GM19463 (cell line): ENCODE data around the gene C2CD4C.
"Not testable (repeated sequence)": the region's sequence is repeated elsewhere in the genome, so short reads cannot be mapped to it uniquely, and the experiment has no call there.

Experiments used
- ATAC-seq: cut with Tn5 transposase; IDR thresholded peaks from one replicate; pipeline ENCODE4 v1.9.1; 2021; ENCODE audit warnings: mild to moderate bottlenecking, moderate library complexity; ENCODE audit not compliant: unreplicated experiment

The C2CD4C gene

DNA sequence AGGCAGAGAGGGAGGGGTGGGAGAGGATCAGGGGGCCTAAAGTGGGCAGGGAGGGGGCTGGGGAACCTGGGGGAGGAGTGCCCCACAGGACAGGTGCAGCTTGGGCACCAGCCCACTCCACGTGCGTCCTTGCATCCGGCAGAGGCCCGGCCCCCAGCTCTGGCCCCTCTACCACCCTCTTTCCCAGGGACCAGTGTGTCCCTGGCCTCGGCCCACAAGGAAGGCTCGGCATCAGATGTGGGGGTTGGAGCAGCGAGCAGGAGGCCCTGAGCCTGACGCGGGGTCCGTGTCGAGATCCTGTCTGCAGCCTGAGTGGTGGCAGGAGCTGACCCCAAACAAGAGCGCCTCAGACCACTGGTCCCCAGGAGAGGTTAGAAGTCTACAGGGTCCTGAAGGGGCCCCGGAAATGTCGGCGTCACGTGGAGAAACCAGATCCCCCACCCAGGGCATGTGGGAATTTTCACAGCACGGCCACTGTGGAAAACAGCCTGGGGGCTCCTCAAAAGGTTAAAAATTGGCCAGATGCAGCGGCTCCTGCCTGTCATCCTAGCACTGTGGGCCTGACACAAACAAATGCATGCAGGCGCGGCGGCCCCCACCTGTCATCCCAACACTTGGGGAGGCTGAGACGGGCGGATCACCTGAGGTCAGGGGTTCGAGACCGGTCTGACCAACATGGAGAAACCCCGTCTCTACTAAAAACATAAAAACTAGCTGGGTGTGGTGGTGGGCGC lies 30.4 kb upstream of the C2CD4C start:
- ATAC-seq: no peak

DNA sequence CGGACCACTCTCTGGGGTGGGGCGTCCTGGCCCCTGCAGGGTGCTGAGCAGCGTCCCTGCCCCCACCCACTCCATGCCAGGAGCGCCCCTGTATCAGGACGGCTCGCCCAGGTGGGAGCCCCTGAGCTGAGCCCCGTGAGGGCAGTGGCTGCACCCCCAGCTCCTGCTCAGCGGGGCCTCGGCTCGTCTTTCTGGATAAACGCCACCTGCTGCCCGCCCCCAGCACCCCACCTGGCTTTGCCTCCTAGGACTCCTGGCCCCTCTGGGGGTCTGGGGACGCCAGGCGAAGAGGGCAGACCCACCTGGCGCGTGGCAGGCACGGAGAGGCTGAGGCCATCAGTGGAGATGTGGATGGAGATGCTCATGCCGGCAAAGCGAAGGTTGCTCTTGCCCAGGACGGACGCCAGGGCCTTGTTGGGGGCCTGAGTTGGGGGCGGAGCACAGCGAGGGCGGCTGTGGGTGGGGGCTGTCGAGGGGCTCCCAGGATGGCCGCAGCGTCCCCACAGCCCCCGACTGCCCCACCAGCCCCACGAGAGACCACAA lies 29.5 kb upstream of the C2CD4C start:
- no peak for ATAC-seq

DNA sequence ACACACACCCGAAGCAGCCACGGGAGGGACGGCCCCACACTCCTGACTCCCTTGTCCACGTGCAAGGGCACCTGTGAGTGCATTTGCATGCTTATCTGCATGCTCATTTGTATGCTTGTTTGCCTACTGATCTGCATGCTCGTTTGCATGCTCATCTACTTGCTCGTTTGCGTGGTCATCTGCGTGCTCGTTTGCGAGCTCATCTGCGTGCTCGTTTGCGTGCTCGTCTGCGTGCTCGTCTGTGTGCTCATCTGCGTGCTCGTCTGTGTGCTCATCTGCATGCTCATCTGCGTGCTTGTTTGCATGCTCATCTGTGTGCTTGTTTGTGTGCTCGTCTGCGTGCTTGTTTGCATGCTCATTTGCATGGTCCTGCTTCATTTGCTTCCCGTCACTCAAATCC lies 28.1 kb upstream of the C2CD4C start:
- no peak for ATAC-seq

DNA sequence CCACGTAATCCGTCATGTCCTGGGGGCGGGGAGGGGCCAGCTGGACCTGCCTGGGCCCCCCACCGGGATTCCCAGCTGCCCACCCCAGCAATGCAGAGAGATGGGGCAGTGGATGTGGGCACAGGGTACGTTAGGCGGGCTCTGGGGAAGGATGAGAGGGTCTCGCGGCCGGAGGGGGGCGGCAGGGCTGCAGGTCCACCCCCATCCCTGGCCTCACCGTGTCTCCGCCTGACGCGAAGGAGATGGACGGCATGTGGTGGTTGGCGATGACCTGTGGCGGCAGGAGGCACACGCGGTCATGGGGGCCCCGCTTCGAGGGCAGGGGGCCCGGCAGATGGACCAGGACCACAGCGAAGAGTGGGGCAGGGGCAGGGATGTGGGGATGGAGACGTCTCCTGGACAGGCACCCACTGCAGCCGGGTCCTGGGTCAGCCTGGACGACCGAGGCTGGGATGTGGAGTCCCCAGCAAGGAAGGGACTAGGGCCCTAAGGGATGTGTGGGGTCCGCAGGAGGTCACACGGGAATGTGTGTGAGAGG lies 27.5 kb upstream of the C2CD4C start:
- no peak for ATAC-seq

DNA sequence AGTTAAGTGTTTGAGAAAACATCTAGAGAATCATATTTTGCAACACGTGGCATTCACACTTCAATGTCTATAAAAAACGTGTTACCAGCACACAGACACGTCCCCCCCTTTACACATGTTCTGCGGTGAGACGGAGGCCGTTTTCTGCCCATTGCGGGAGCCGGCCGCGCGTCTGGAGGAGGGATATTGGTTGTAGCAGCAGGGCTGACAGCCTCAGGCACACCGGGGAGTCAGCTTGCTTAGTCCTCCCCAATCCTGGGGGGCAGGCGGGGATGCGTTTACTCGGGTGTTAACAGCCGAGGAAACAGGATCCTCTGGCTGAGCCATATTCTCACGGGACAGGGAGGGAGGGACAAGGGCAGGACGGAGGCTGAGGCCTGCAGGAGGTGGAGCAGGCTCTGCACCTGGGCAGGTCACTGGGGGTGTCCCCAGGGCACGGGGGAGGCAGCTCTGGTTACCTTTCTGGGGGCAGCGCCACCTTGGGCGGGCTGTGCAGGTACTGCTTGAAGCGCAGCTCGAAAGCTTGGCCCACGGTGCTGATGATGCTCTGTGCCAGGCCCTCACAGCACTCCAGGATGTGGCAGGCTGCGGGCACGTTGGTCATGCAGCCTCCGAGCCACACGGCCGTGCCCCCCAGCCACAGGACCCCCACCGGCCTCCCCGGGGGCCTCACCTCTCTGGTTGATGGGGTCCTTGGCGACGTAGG lies 26.9 kb upstream of the C2CD4C start:
- ATAC-seq: no peak

DNA sequence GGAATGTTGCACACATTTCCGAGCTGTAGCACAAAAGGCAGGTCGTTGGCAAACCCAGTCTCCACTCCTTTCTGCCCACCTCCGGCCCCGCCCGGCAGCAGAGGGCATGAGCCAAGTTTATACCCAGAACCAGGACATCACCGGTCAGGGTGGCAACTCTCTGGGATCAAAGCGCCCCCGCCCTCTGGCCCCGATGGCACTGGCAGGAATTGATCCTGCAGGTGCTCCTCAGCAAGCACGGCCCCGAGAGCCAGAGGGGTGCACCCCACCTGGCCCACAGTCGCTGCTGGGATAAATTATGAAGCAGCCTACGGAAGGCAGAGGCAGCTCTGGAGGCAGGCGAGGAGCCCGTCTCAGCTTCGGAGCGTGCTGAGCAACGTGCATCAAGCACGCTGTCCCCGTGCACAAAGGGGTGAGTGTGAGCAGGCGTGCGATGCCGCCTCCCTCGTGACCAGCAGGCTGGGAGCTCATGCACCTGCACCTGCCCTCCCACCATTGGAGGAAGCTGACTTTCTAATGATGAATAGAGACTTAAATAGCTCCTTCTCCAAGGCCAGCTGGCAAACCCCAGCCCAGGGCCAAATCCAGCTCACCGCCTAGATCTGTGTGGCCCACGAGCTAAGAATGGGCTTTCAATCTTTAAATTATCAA lies 26.2 kb upstream of the C2CD4C start:
- ATAC-seq: no peak

DNA sequence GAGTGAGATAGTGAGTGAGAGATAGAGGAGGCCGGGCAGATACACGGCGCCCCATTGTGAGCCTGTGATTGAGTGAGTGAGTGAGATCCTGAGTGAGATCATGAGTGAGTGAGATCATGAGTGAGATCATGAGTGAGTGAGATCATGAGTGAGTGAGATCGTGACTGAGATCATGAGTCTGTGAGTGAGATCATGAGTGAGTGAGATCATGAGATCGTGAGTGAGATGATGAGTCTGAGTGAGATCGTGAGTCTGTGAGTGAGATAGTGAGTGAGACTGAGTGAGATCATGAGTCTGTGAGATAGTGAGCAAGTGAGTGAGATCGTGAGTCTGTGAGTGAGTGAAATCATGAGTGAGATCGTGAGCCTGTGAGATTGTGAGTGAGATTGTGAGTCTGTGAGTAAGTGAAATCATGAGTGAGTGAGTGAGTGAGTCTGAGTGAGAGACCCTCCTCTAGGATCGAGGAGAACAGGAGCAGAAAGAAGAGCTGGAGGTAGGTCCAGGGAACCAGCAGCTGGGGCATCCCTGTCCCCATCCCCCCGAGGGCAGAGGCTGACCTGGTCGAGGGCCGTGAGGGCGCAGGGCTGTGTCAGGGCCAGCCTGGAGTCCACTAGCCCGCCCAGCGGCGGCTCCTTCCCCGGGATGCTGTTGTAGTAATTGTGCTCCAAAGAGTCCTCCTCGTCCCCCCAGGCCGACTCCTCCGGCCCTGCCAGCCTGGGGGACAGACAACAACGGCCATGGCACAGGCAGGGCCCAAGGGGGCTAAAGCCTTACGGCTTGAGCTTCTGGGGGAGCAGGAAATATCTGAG lies 25.4 kb upstream of the C2CD4C start:
- no peak for ATAC-seq

DNA sequence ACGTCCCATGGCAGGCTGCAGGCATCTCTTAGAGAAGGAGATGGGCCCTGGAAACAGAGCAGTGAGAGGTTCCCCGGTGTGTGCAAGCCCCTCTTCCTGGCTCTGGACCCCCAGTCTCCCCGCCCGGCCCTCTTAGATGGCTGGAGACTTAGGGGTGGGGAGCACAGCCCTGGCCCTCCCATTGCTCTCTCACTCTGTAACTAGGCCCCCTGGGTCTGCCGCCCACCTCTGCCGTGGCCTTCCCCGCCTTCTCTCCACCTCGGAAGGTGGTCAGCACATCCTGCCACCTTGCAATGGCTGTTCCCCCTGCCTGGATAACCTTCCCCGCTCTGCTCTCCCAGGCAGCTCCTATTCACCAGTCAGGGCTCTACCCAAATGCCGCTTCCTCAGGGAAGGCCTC lies 21.8 kb upstream of the C2CD4C start:
- no peak for ATAC-seq

DNA sequence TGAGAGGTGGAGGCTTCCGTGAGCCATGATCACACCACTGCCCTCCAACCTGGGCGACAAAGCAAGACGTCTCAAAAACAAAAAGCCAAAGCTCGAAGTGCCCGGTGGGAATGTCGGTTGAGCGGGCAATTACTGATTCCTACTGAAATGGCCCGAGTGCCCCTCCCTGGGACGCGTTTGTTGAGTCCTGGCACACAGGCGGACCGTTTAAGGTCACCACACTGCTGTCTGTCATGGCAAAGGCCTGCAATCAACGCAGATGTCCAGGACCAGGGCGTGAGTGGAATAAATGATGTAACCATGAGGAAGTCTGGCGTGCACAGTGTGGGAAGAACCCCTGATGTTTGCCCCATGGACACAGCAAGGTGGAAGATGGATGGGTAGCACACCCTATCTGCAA lies 19.2 kb upstream of the C2CD4C start:
- ATAC-seq: no peak

DNA sequence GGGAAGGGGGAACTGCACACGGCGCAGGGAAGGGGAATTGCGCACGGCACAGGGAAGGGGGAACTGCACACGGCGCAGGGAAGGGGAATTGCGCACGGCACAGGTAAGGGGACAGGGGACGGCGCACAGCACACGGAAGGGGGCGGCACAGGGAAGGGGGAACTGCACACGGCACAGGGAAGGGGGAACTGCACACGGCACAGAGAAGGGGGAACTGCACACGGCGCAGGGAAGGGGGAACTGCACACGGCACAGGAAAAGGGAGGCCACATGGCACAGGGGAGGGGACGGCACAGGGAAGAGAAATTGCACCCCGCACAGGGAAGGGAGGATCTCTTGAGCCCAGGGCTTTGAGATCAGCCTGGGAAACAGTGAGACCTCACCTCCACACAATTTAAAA lies 18.7 kb upstream of the C2CD4C start:
- ATAC-seq: not testable (repeated sequence)

DNA sequence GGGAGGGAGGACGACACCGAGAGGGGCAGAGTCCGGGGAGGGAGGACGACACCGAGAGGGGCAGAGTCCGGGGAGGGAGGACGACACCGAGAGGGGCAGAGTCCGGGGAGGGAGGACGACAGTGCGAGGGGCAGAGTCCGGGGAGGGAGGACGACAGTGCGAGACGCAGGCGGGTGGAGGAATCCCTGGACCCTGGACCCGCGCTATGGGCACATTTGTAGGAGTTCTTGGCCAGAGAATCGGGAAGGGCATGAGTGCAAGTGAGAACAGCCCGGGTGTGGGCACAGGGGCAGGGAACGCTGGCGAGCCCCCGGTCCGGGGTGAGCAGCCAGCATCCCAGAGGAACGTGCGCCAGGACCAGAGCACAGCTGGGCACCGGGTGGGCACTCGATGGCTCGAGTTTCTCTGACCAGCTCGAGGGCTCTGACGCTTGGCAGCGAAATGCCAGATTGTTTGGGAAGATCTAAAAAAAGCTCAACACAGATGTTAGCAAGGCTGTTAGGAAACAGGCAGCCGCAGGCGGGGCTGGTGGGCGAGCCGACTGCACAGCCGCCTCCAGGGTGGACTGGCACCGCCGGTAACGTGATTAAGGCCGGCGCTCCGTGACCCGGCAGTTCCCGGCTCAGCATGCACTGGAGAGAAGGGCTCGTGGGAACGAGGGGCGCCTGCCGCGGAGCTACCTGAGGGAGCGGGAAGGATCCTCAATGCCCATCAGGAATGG lies 17.9 kb upstream of the C2CD4C start:
- no peak for ATAC-seq

DNA sequence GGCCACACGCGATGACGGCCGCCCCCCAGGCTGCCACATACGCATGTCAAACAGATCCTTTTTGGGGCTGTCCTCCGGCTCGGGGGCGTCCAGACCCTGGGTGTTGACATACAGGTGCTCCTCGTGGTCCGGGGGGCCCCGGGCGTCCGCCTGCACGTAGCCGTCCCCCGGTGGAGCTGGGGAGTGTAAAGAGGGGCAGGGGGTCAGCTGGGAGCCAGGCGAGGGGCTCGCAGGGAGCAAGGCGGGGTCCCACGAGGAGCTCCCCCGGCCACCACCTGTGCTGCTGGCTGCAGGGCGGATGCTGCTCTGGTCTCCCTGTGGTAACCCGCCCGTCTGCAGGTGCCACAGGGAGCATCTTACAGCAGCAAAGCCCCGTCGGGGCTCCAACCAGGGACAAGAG lies 16.1 kb upstream of the C2CD4C start:
- ATAC-seq: no peak

DNA sequence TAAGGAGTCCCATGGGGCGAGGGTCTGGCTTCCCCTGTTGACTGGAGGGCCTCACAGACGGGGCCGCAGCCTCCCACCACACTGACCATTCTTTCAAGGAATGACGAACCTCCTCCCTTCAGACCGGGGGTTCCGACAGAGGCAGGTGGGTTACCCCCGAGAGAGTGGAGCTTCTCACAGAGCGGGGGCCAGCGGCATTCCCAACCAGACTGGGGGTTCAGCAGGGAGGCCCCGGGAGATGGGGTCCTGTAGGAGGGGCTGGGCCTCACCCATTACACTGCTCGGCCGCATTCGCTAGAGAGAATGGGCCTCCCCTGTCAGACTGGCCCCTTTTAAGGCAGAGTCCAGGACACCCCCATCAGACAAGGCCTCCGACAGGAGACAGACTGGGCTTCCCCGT lies 15.6 kb upstream of the C2CD4C start:
- no peak for ATAC-seq

DNA sequence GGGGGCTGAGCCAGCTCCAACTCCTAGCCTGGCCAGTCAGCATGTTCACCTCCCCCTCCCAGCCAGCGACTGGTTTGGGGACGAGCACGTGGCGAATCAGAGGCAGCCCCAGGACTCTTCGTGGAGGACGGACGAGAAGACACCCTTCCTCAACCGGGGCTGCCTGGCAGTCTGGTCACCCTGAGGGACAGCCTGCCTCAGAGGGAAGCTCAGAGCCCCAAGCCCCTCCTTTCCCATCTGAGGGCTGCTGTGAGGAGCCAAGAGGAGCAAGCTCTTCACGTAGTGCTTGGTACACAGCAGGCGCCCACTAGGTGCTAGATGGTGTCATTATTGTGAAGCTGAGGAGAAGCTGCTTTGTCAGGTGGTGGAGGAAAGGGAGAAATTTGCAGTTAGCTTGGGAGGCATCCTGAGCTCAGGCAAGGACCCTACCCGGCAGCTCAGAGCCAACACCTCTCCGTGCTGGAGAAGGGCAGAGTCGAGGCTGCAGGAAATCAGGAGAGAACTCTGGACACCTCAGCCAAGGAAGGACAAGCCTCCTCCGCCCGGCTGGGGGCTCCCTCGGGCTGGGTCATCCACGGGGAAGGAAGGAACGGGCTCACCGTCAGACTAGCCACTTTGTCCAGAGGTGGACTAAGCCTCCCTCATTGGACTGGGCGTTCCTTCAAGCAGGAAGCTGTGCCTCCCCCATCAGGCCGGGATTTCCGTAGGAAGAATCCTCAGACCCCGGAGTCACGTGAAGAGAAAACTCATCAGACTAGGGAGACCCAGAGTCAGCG lies 14.9 kb upstream of the C2CD4C start:
- ATAC-seq: no peak

DNA sequence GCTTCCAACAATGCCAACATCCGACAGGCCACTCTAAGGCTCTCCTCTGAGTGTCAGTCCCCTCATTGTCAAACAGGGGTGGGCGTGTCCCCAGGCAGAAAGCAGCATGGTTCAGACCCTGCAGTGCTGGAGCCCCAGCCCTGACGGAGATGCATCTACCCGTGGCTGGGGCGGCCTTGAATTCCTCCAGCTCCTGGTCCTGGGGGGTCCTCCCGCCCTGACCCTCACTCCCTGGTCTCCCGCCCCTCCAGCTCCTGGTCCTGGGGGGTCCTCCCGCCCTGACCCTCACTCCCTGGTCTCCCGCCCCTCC lies 13.9 kb upstream of the C2CD4C start:
- not testable (repeated sequence) for ATAC-seq

DNA sequence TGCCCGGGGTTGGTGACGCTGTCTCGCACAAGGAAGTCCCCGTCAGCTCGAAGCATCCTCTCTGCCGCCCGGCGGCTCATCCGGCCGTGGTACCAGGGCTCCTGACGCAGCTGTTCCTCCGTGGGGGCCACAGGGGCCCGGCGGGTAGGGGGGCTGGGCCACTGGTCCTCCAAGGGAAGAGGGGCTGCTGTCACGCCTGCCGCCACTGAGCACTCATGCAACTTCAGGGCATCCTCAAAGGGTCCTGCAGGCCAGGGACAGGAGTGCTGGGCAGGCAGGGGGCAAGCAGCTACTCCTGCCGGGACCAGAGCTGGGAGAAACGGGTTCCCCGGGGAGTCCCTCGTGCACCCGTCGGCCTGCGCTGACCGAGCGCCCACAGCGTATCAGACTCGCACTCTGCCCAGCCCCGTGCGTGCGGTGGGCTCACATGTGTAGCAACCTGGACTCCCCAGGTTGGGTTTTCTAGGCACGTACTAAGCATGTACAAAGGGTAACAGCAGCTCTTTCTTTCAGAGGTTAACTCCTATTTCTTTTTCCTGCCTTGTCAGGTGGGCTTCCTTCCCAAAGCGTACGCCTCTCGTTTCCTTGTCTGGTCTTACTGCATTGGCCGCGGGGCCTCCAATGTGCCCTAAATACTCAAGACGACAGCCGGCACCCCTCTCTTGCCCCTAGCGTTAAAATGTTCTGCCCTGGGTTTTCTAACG lies 13.4 kb upstream of the C2CD4C start:
- no peak for ATAC-seq

DNA sequence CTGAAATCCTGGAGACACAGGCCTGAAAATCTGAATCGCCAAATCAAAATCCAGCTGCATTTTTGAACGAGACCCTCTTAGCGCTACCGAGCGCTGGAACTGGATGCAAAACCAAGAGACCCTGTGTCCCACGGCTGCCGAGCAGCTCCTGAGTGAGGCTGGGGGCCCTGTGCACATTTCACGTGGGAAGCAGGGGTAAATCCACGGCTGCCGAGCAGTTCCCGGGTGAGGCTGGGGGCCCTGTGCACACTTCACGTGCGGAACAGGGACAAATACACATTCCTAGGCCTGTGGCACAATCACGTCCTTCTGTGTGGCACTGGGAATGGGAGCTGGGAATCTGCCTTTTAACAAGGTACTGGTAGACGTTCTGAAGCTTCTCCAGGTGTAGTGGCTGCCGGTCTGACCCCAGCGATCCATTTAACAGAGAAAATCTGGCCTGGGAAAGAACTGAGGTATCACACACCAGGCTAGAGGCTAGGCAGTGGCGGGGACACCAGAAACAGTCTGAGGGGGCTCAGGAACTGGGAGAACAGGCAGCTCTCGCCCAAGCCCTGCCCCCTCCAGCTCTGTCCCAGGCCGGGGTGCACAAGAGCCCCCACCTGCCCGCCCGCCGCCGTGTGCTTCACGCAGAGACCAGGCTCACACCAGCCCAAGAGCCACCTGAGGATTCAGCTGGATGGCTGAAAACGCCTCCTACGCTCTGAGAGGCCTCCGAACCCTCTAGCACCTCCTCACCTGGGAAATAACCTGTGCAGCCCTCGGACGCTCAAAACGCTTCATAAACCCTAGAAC lies 11.0 kb upstream of the C2CD4C start:
- ATAC-seq: no peak
